Colonic mucosa (tissue), 4 donors: ENCODE measurements around the gene FARP1. TPM values are rescaled to one million over a fixed set of nuclear protein-coding genes. Genes with fewer than 3 reads are reported as not detected.

Experiments
- DNase-seq: peaks from one replicate; pipeline ENCODE4 v3.0.0-alpha.2; 2020
- H3K27ac ChIP-seq: fragments of 200-600 bp; one replicate; pipeline ENCODE4 v1.8.0; 2021
- H3K27me3 ChIP-seq: fragments of 200-600 bp; one replicate; pipeline ENCODE4 v1.8.0; 2021
- H3K36me3 ChIP-seq: fragments of 200-600 bp; one replicate; pipeline ENCODE4 v1.8.0; 2021
- H3K4me1 ChIP-seq: fragments of 200-600 bp; one replicate; pipeline ENCODE4 v1.8.0; 2021; ENCODE audit warnings: mild to moderate bottlenecking
- H3K4me3 ChIP-seq: fragments of 200-600 bp; one replicate; pipeline ENCODE4 v1.8.0; 2021
- H3K9ac ChIP-seq, 2 donors: one replicate each; pipeline ENCODE4 v1.7.0; 2013; ENCODE audit warnings: control low read depth in 2 of 2, low read depth in 2 of 2, low read length in 2 of 2
- H3K9me3 ChIP-seq: fragments of 200-600 bp; one replicate; pipeline ENCODE4 v1.8.0; 2021
- CTCF ChIP-seq: fragments of 200-600 bp; IDR thresholded peaks from one replicate; pipeline ENCODE4 v1.8.0; 2022; ENCODE audit warnings: antibody characterized with exemption, mild to moderate bottlenecking
- intact Hi-C: fragments of 100-400 bp; cut with DNase I; formaldehyde crosslinking; loops from one replicate; pipeline ENCODE4 v1.14.1; 2022
- total RNA-seq, 2 donors: library from RNA; stranded (reverse); fragmentation: NEBNext Ultra II Directional in 1 of 2; extraction: Animal tissue kit (Norgen Biotek cat#: 25700) in 1 of 2; gene quantifications; one replicate each; pipeline ENCODE4 v1.2.1, GENCODE V29; 2021
- donor health status: healthy.
- donor health status: DM: no; HTN: no; CAD: no.
- donor health status: DM: no; HTN: no; CAD: no.

Gene FARP1
- total RNA-seq, 2 donors from 2014 or later: 39.1 to 53.5 TPM

DNA sequence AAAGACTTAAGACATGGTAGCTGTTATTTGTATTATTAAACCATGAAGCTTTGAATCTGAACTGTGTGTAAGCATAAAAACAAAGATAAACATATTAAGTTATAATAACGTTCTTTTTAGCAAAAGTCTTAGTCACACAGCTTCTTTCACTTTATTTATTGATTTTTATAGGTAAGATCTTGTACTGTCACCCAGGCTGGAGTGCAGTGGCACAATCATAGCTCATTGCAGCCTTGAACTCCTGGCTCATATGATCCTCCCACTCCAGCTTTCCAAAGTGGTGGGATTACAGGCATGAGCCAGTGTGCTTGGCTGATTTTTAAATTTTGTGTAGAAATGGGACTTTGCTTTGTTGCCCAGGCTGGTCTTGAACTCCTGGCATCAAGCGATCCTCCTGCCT lies 13.4 kb downstream of the FARP1 start:
- no peaks in the 10 kb centered on the region for H3K27me3 ChIP-seq
- no peak overlapping the region for H3K4me3 ChIP-seq
- no peak for DNase-seq
- no peak for TF ChIP-seq CTCF
- no peak overlapping the region for H3K27ac ChIP-seq
- H3K9me3 ChIP-seq: no peaks in the 10 kb centered on the region
- no peak overlapping the region for H3K9ac ChIP-seq
- H3K36me3 ChIP-seq: no peaks in the 10 kb centered on the region
- intact Hi-C loops: no loop called here
- H3K4me1 ChIP-seq: no peaks in the 10 kb centered on the region

DNA sequence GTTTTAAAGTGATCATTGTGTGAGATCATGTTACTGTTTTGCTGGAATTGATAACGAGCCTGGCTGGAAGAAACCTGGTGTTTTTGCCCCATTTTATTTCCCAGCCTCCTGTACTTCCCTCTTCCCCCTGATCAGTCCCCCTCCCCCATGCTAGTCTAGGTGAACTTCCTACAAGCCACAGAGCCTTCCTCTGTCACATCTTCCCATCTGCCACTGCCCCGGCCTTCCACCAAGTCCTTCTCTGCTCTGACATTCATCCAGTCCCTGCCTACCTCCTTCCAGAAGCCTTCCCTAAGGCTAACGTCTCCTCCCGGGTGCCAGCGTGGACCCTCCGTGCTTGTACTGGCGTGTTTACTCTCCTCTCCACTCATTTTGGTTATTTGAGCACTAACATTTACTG lies 14.3 kb downstream of the FARP1 start:
- TF ChIP-seq CTCF: no peak
- Histone ChIP-seq H3K9ac (no peak overlapping the region), H3K36me3 (no peaks in the 10 kb centered on the region), H3K27me3 (no peaks in the 10 kb centered on the region), H3K4me1 (no peaks in the 10 kb centered on the region), H3K9me3 (no peaks in the 10 kb centered on the region), H3K4me3 (no peak overlapping the region), H3K27ac (no peak overlapping the region)
- intact Hi-C loops: no loop called here
- DNase-seq: no peak

GRCh38 chr13:98157609-98158008 lies 14.7 kb downstream of the FARP1 start:
- Histone ChIP-seq H3K9ac (no peak overlapping the region), H3K27ac (no peak overlapping the region), H3K4me3 (no peak overlapping the region), H3K27me3 (no peaks in the 10 kb centered on the region), H3K9me3 (no peaks in the 10 kb centered on the region), H3K4me1 (no peaks in the 10 kb centered on the region), H3K36me3 (no peaks in the 10 kb centered on the region)
- no peak for DNase-seq
- intact Hi-C loops: no loop called here
- no peak for TF ChIP-seq CTCF

GRCh38 chr13:98158172-98158899 lies 15.4 kb downstream of the FARP1 start:
- H3K4me1 ChIP-seq: no peaks in the 10 kb centered on the region
- no peak for DNase-seq
- H3K27ac ChIP-seq: no peak overlapping the region
- H3K27me3 ChIP-seq: no peaks in the 10 kb centered on the region
- TF ChIP-seq CTCF: no peak
- no peak overlapping the region for H3K4me3 ChIP-seq
- no peaks in the 10 kb centered on the region for H3K9me3 ChIP-seq
- no peaks in the 10 kb centered on the region for H3K36me3 ChIP-seq
- intact Hi-C loops: no loop called here
- H3K9ac ChIP-seq: no peak overlapping the region

- no peak for TF ChIP-seq CTCF
- no peaks in the 10 kb centered on the region for H3K4me1 ChIP-seq
- no peak overlapping the region for H3K9ac ChIP-seq
- H3K27me3 ChIP-seq: no peaks in the 10 kb centered on the region
- H3K36me3 ChIP-seq: no peaks in the 10 kb centered on the region
- intact Hi-C loops: no loop called here
- no peak for DNase-seq
- H3K4me3 ChIP-seq: no peak overlapping the region
- H3K9me3 ChIP-seq: no peaks in the 10 kb centered on the region
- H3K27ac ChIP-seq: no peak overlapping the region
Measured at GRCh38 chr13:98162935-98163334, 20.0 kb downstream of the FARP1 start.
